Endothelial cell of umbilical vein (primary cell): ENCODE measurements around the gene ODF2L. TPM values are rescaled to one million over a fixed set of nuclear protein-coding genes. Genes with fewer than 3 reads are reported as not detected.

Experiments
- BruUV-seq: library from RNA; stranded (reverse); fragments of 400-500 nt; replicated peaks from 2 replicates; lab custom pipeline; 2021; lab: Mats Ljungman, UMichigan
- CTCF ChIA-PET: fragments of 300-600, 350-600 bp; sonication (Branson Sonifier 250); formaldehyde crosslinking; loops from one replicate; lab custom pipeline; 2021; ENCODE audit warnings: antibody characterized with exemption, inconsistent platforms; lab: Charles Lee
- POLR2A ChIA-PET: fragments of 300-600, 350-600 bp; sonication (Branson Sonifier 250); formaldehyde crosslinking; loops from one replicate; lab custom pipeline; 2021; ENCODE audit warnings: antibody characterized with exemption, inconsistent platforms; lab: Charles Lee
- DNase-seq: peaks from one replicate; pipeline ENCODE4 v3.0.0-alpha.2; 2011; ENCODE audit warnings: low read depth, low spot score
- FAIRE-seq: peaks from 2 replicates; lab custom pipeline; 2011; peaks lifted over from hg19 to GRCh38; lab: Jason Lieb, UNC
- H2AFZ ChIP-seq: 2 replicates; pipeline ENCODE4 v1.6.0; 2012; ENCODE audit warnings: low read depth, low read length, control low read depth, inconsistent platforms
- H3K27ac ChIP-seq: 2 replicates; pipeline ENCODE4 v1.5.1; 2011; ENCODE audit warnings: low read depth, mild to moderate bottlenecking, control low read depth, low read length, moderate library complexity; ENCODE audit not compliant: insufficient read depth
- H3K27me3 ChIP-seq, 2 experiments: 2 replicates each; pipeline versions ENCODE4 v1.6.0 to v1.6.1; 2011; ENCODE audit warnings: low read length in 2 of 2, mixed read lengths in 1 of 2; ENCODE audit not compliant: control insufficient read depth in 2 of 2, insufficient read depth in 2 of 2
- H3K36me3 ChIP-seq, 2 experiments: 2 replicates in 1 of 2; 3 replicates in 1 of 2; pipeline ENCODE4 v1.5.1; 2011; ENCODE audit warnings: low read length in 2 of 2, mild to moderate bottlenecking in 1 of 2, moderate library complexity in 1 of 2; ENCODE audit not compliant: control insufficient read depth in 2 of 2, insufficient read depth in 2 of 2; ENCODE audit errors: extremely low read depth in 1 of 2
- H3K4me1 ChIP-seq: 3 replicates; pipeline ENCODE4 v1.5.1; 2011; ENCODE audit warnings: mild to moderate bottlenecking, low read length; ENCODE audit not compliant: control insufficient read depth, insufficient read depth; ENCODE audit errors: extremely low read depth
- H3K4me2 ChIP-seq: 2 replicates; pipeline ENCODE4 v1.6.1; 2011; ENCODE audit warnings: low read length, control low read depth, mixed read lengths; ENCODE audit not compliant: insufficient read depth
- H3K4me3 ChIP-seq, 3 experiments: fragments of 200-600 bp in 1 of 3; sonication (generic), shearing (Covaris generic) in 1 of 3; replicated peaks in 1 of 3; 2 replicates each; pipeline ENCODE4 v1.5.1; 2011 to 2016; ENCODE audit warnings: control low read depth in 3 of 3, low read length in 3 of 3, mild to moderate bottlenecking in 2 of 3, inconsistent platforms in 1 of 3, low read depth in 1 of 3, moderate library complexity in 1 of 3; ENCODE audit not compliant: insufficient read depth in 1 of 3
- H3K79me2 ChIP-seq: 2 replicates; pipeline ENCODE4 v1.6.0; 2012; ENCODE audit warnings: low read length, inconsistent platforms; ENCODE audit not compliant: control insufficient read depth, insufficient read depth
- H3K9ac ChIP-seq: replicated peaks from 2 replicates; pipeline ENCODE3; 2011; ENCODE audit warnings: low read length, control low read depth; ENCODE audit not compliant: insufficient read depth; ENCODE audit errors: extremely low read depth
- H3K9me1 ChIP-seq: replicated peaks from 3 replicates; pipeline ENCODE4 v1.6.0; 2011; ENCODE audit warnings: mild to moderate bottlenecking, low read length; ENCODE audit not compliant: control insufficient read depth, insufficient read depth; ENCODE audit errors: extremely low read depth
- H3K9me3 ChIP-seq: replicated peaks from 2 replicates; pipeline ENCODE4 v1.5.1; 2012; ENCODE audit warnings: low read length, inconsistent platforms; ENCODE audit not compliant: control insufficient read depth, insufficient read depth
- H4K20me1 ChIP-seq: replicated peaks from 2 replicates; pipeline ENCODE3; 2011; ENCODE audit warnings: mild to moderate bottlenecking, low read length; ENCODE audit not compliant: control insufficient read depth, insufficient read depth; ENCODE audit errors: extremely low read depth
- EZH2 ChIP-seq: IDR thresholded peaks from 2 replicates; pipeline ENCODE4 v1.6.1; 2012; ENCODE audit warnings: borderline replicate concordance, low read depth, mild to moderate bottlenecking, moderate library complexity, low read length, inconsistent platforms; ENCODE audit not compliant: severe bottlenecking
- FOS ChIP-seq: IDR thresholded peaks from 2 replicates; pipeline ENCODE4 v1.6.1; 2011; ENCODE audit warnings: mild to moderate bottlenecking, low read length, moderate library complexity, borderline replicate concordance; ENCODE audit not compliant: insufficient read depth
- GATA2 ChIP-seq: IDR thresholded peaks from 2 replicates; pipeline ENCODE4 v1.7.0; 2011; ENCODE audit warnings: low read depth, mild to moderate bottlenecking, moderate library complexity, mixed read lengths, low read length; ENCODE audit not compliant: insufficient read length, insufficient read depth
- JUN ChIP-seq: IDR thresholded peaks from 2 replicates; pipeline ENCODE4 v1.6.1; 2011; ENCODE audit warnings: borderline replicate concordance, low read depth; ENCODE audit not compliant: insufficient read length, insufficient read depth
- MYC ChIP-seq: IDR thresholded peaks from one replicate; pipeline ENCODE4 v1.6.1; 2011; ENCODE audit warnings: mild to moderate bottlenecking, low read depth, low read length
- POLR2A ChIP-seq: IDR thresholded peaks from 2 replicates; pipeline ENCODE4 v1.6.1; 2012; ENCODE audit warnings: low read depth, mild to moderate bottlenecking, control low read depth, low read length
- POLR2AphosphoS5 ChIP-seq: IDR thresholded peaks from 2 replicates; pipeline ENCODE4 v1.6.1; 2012; ENCODE audit warnings: low read depth, mild to moderate bottlenecking, control low read depth, low read length, moderate library complexity; ENCODE audit not compliant: insufficient read depth
- dilution Hi-C: fragments of 300-500 bp; cut with MboI; formaldehyde crosslinking; loops from one replicate; pipeline ENCODE4 v1.15.0; 2019; ENCODE audit warnings: low sequenced_read_pairs; ENCODE audit not compliant: extremely low pct_ligation_motif_present
- intact Hi-C: fragments of 100-400 bp; cut with micrococcal nuclease; formaldehyde crosslinking; loops from one replicate; pipeline ENCODE4 v1.10.0; 2022
- polyA plus RNA-seq, 4 experiments: library from polyadenylated mRNA; depleted of rRNA in 3 of 4; stranded (reverse) in 3 of 4; unstranded in 1 of 4; fragments of >200 nt; gene quantifications; 2 replicates each; pipeline versions ENCODE4 v1.2.1 to v1.2.3, GENCODE V29; 2011 to 2012; ENCODE audit warnings: missing spikeins in 1 of 4
- total RNA-seq: library from RNA; stranded (reverse); gene quantifications from 2 replicates; pipeline ENCODE4 v1.2.3, GENCODE V29; 2021
- TF ChIP-seq, protein P1 (sequence below): IDR thresholded peaks from 2 replicates; pipeline ENCODE4 v1.6.1; 2011; ENCODE audit not compliant: insufficient read depth, insufficient read length
- TF ChIP-seq, protein P2 (sequence below), 2 donors: IDR thresholded peaks; 1 replicate in 1 of 2; 2 replicates in 1 of 2; pipeline ENCODE4 v1.5.1; 2011; ENCODE audit warnings: low read length in 2 of 2, mild to moderate bottlenecking in 2 of 2, moderate library complexity in 2 of 2, control low read depth in 1 of 2, inconsistent platforms in 1 of 2, low read depth in 1 of 2; ENCODE audit not compliant: insufficient read depth in 1 of 2; ENCODE audit errors: extremely low read depth in 1 of 2

ODF2L gene
- total and polyA plus RNA-seq, 2 donors (not counting 3 experiments of a cell fraction or from before 2014, with no cell fraction given) = 9.6 to 74.7 TPM

DNA sequence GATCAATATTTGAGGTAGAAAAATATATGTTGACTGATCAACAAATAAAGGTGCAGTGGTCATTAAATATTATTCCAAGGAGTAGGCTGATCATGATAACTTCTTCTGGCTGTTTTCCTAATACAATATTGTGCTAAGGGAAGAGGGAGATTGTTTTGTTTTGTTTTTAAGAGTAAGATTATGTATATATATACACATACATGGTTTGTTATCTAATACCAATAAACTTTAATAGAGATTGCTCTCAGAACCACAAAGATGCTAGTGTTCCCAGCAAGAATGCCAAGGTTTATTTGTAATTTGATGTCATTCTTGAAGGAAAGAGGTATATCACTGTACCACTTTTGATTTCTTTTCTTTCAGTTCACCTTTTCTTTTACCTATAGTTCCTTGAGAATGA lies 37.9 kb upstream of the ODF2L start:
- ChIA-PET POLR2A (no interaction called here), CTCF (no interaction called here)
- Histone ChIP-seq H3K4me3 (no peak overlapping the region), H3K9me3 (no peaks in the 10 kb centered on the region), H3K79me2 (no peaks in the 10 kb centered on the region), H3K27ac (no peak overlapping the region), H3K4me1 (peaks cover 13% of the 10 kb centered on the region), H3K9me1 (no peaks in the 10 kb centered on the region), H3K36me3 (no peaks in the 10 kb centered on the region), H3K27me3 (peaks cover 4 to 13% of the 10 kb centered on the region in 2 experiments), H4K20me1 (no peaks in the 10 kb centered on the region), H3K4me2 (no peak overlapping the region), H2AFZ (no peak overlapping the region), H3K9ac (no peak overlapping the region)
- dilution Hi-C loops = no loop called here
- no peak for DNase-seq
- TF ChIP-seq POLR2AphosphoS5 (no peak), FOS (no peak), POLR2A (no peak), MYC (no peak), GATA2 (no peak), JUN (no peak), EZH2 (no peak)
- TF ChIP-seq, protein P1, sequence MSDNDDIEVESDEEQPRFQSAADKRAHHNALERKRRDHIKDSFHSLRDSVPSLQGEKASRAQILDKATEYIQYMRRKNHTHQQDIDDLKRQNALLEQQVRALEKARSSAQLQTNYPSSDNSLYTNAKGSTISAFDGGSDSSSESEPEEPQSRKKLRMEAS = no peak
- TF ChIP-seq, protein P2, sequence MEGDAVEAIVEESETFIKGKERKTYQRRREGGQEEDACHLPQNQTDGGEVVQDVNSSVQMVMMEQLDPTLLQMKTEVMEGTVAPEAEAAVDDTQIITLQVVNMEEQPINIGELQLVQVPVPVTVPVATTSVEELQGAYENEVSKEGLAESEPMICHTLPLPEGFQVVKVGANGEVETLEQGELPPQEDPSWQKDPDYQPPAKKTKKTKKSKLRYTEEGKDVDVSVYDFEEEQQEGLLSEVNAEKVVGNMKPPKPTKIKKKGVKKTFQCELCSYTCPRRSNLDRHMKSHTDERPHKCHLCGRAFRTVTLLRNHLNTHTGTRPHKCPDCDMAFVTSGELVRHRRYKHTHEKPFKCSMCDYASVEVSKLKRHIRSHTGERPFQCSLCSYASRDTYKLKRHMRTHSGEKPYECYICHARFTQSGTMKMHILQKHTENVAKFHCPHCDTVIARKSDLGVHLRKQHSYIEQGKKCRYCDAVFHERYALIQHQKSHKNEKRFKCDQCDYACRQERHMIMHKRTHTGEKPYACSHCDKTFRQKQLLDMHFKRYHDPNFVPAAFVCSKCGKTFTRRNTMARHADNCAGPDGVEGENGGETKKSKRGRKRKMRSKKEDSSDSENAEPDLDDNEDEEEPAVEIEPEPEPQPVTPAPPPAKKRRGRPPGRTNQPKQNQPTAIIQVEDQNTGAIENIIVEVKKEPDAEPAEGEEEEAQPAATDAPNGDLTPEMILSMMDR (IDR thresholded peaks at IDR 0.05; ENCODE audit: extremely low read depth in 1 of 2, insufficient read depth in 1 of 2, low read depth in 1 of 2, low read length in 2 of 2) = no peak
- intact Hi-C loops = loop anchor here (5.0 kb wide), 1 partner anchor 33 kb away; the partner anchor contains the start of gene CLCA1
- no TSS peak for BruUV-seq
- FAIRE-seq = no peak
